Spleen (tissue), 7 donors: ENCODE results near the gene SFTPB.
"Not testable (repeated sequence)": the region's sequence is repeated elsewhere in the genome, so short reads cannot be mapped to it uniquely, and the experiment has no call there.

ENCODE experiments used
- CTCF ChIP-seq, 11 experiments: fragments of 200-600 bp in 7 of 11; fragments of 450-650 bp in 4 of 11; sonication (generic) in 4 of 11; IDR thresholded peaks in 8 of 11; conservative IDR thresholded peaks in 3 of 11; 1 replicate in 7 of 11; 2 replicates in 4 of 11; pipeline versions ENCODE4 v1.4.0 to v1.8.0; 2016 to 2021; ENCODE audit warnings: antibody characterized with exemption in 11 of 11, inconsistent platforms in 4 of 11, mild to moderate bottlenecking in 1 of 11
- POLR2A ChIP-seq, 3 donors: fragments of 450-650 bp; IDR thresholded peaks; one replicate each; pipeline ENCODE4 v1.5.1; 2017; ENCODE audit warnings: antibody characterized with exemption in 3 of 3, mild to moderate bottlenecking in 1 of 3
- POLR2AphosphoS5 ChIP-seq, 3 donors: sonication (generic); formaldehyde crosslinking; IDR thresholded peaks; one replicate each; pipeline ENCODE4 v1.5.1; 2017; ENCODE audit warnings: antibody characterized with exemption in 3 of 3
- donor health status: DM: no; HTN: no; CAD: no; lungs with moderate emphysema.
- donor health status: DM: no; HTN: no; CAD: no.
- donor health status: DM: no; HTN: no; CAD: no.

GRCh38 chr2:85670416-85670815 is 2.4 kb upstream of the SFTPB start:
- not testable (repeated sequence) for TF ChIP-seq CTCF (IDR thresholded peaks at IDR 0.05 in 8 of 11, conservative IDR thresholded peaks at IDR 0.05 in 3 of 11); POLR2A (IDR thresholded peaks at IDR 0.05); POLR2AphosphoS5 (IDR thresholded peaks at IDR 0.05)
